SH-SY5Y (cell line): ENCODE measurements around the gene SLC13A2.

Experiments used
- GATA2 ChIP-seq: IDR thresholded peaks from 2 replicates; pipeline ENCODE4 v1.6.1; 2011; ENCODE audit warnings: mild to moderate bottlenecking, low read depth, low read length
- GATA3 ChIP-seq: IDR thresholded peaks from 2 replicates; pipeline ENCODE4 v1.6.1; 2011; ENCODE audit warnings: low read depth, mild to moderate bottlenecking, low read length, moderate library complexity

DNA sequence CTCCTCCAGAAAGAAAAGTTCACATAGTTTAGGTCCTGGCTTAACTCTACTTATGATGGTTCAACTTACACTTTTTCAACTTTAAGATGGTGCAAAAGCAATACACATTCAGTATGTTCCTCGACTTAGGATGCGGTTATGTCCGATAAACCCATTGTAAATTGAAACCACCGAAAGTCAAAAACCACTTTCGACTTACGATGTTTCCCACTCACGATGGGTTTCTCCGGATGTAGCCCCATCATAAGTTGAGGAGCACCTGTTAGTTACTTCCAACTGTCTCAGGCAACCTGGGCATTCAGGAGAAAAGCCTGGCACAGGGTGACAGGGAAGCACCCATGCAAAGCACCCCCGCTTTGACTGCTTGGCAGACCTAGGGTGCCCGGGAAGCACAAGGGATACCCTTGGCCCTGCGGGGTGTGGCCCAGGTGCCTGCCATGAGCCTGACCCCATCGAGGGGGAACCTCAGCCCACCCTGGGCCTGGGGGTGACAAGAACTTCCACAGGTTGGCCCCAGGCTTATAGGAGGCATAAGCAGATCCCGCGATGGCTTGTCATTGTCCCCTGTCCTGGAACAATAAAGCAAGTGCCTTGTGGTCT is 65.0 kb downstream of the SLC13A2 start:
- TF ChIP-seq GATA2 (no peak), GATA3 (no peak)
